GM21723 (cell line): ENCODE measurements around the gene KIRREL1.

Source experiments
- ATAC-seq: cut with Tn5 transposase; IDR thresholded peaks from one replicate; pipeline ENCODE4 v1.9.1; 2021; ENCODE audit warnings: mild to moderate bottlenecking, moderate library complexity; ENCODE audit not compliant: unreplicated experiment

The KIRREL1 gene

GRCh38 chr1:158027508-158027907 lies 34.1 kb downstream of the KIRREL1 start:
- ATAC-seq = no peak

- ATAC-seq = no peak
Observed at GRCh38 chr1:158028969-158029368, 35.5 kb downstream of the KIRREL1 start.

- ATAC-seq = no peak
Observed at GRCh38 chr1:158035014-158035413, 41.6 kb downstream of the KIRREL1 start.

GRCh38 chr1:158035976-158036583 lies 42.6 kb downstream of the KIRREL1 start:
- ATAC-seq = no peak

GRCh38 chr1:158037008-158037865 lies 43.8 kb downstream of the KIRREL1 start:
- no peak for ATAC-seq

- no peak for ATAC-seq
Observed at GRCh38 chr1:158037866-158038359, 44.5 kb downstream of the KIRREL1 start.

- ATAC-seq = no peak
Observed at GRCh38 chr1:158038793-158039192, 45.3 kb downstream of the KIRREL1 start.

GRCh38 chr1:158039380-158039779 lies 45.9 kb downstream of the KIRREL1 start:
- no peak for ATAC-seq

GRCh38 chr1:158040323-158040722 lies 46.9 kb downstream of the KIRREL1 start:
- ATAC-seq = no peak

- ATAC-seq = no peak
Observed at GRCh38 chr1:158043232-158043631, 49.8 kb downstream of the KIRREL1 start.

- no peak for ATAC-seq
Observed at GRCh38 chr1:158045639-158046038, 52.2 kb downstream of the KIRREL1 start.

- no peak for ATAC-seq
Observed at GRCh38 chr1:158046715-158047510, 53.5 kb downstream of the KIRREL1 start.

- no peak for ATAC-seq
Observed at GRCh38 chr1:158048371-158049067, 55.1 kb downstream of the KIRREL1 start.

GRCh38 chr1:158049853-158050252 lies 56.4 kb downstream of the KIRREL1 start:
- no peak for ATAC-seq

- no peak for ATAC-seq
Observed at GRCh38 chr1:158053276-158053675, 59.8 kb downstream of the KIRREL1 start.

GRCh38 chr1:158054721-158055120 lies 61.3 kb downstream of the KIRREL1 start:
- ATAC-seq = no peak

GRCh38 chr1:158055854-158056253 lies 62.4 kb downstream of the KIRREL1 start:
- ATAC-seq = no peak

- no peak for ATAC-seq
Observed at GRCh38 chr1:158056498-158056897, 63.1 kb downstream of the KIRREL1 start.

- ATAC-seq = no peak
Observed at GRCh38 chr1:158058237-158058985, 65.0 kb downstream of the KIRREL1 start.

GRCh38 chr1:158059984-158060383 lies 66.5 kb downstream of the KIRREL1 start:
- no peak for ATAC-seq
